ENCODE data around the gene GRIK2.
"Not testable (repeated sequence)": the region's sequence is repeated elsewhere in the genome, so short reads cannot be mapped to it uniquely, and the experiment has no call there.

GRIK2 gene

GRCh38 chr6:101393251-101393828 is at the start of gene GRIK2:
Gene GRIK2, plus strand, starts transcription at chr6:101393708.
- peak; percentile 75 to 90 (median 84) for DNase-seq

GRCh38 chr6:101344885-101345284 is 48.6 kb upstream of the GRIK2 start:
- DNase-seq: no peak

- DNase-seq: no peak
Observed at GRCh38 chr6:101348816-101349215, 44.7 kb upstream of the GRIK2 start.

GRCh38 chr6:101350631-101351030 is 42.9 kb upstream of the GRIK2 start:
- not testable (repeated sequence) for DNase-seq

- DNase-seq: no peak
Observed at GRCh38 chr6:101351173-101351572, 42.3 kb upstream of the GRIK2 start.

- DNase-seq: peak in 1 of 3 experiments; percentile 7
Observed at GRCh38 chr6:101352316-101352715, 41.2 kb upstream of the GRIK2 start.

DNA sequence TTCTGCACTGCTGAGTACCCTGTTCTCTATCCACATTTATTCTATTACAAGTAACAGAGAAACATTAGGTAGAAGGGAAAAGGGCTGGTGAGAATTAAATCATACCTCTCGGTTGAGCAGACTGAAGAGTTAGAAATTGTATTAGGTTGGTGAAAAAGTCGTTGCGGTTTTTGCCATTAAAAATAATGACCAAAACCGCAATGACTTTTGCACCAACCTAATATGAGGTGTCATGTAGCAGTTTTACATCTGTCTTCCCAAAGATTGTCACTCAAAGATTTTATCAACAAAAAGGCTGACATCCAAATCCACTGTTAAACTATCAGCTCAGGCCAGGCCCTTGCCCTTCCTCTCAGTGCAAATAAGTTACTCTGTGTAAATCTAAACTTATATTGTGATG is 28.3 kb upstream of the GRIK2 start:
- DNase-seq: no peak

- DNase-seq: no peak
Observed at GRCh38 chr6:101379926-101380325, 13.6 kb upstream of the GRIK2 start.

- DNase-seq: peak in 1 of 3 experiments; percentile 18
Observed at GRCh38 chr6:101380897-101381630, 12.4 kb upstream of the GRIK2 start.

DNA sequence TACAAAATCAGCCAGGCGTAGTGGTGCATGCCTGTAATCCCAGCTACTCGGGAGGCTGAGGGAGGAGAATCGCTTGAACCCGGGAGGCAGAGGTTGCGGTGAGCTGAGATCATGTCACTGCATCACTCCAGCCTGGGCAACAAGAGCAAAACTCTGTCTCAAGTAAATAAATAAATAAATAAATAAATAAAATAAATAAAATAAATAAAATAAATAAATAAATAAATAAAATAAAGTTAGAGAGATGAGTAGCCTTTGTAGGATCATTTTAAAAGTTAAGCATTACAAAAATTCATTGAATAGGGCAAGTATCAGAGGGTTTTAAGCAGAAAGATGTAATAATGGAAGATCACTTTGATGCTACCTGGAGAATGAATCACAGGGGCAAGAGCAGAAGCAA is 9.8 kb upstream of the GRIK2 start:
- not testable (repeated sequence) for DNase-seq

DNA sequence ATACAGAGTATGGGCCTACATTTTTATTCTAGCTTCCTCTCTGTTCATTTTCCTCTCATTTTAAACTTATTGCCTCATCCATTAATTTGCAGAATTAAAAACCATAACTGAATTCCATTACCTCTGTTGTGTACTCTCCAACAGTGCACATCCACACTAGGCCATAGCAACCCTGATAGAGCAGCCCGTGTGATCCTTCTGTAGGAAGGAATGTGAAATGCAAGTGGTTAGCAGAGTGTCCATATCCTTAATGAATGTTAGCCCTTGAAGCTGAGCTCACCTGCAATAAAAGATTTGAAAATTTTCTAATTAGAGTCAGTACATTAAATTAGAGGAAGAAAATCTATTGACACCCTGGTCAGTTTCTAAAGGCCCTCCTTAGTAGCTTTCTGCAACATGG is 6.5 kb upstream of the GRIK2 start:
- DNase-seq: peak in 1 of 3 experiments; percentile 3

GRCh38 chr6:101391772-101392585 is 1.5 kb upstream of the GRIK2 start:
- peak; percentile 32 to 41 (median 38) for DNase-seq

- peak; percentile 14 to 53 (median 46) for DNase-seq
Observed at GRCh38 chr6:101392586-101393230, 800 bp upstream of the GRIK2 start.

DNA sequence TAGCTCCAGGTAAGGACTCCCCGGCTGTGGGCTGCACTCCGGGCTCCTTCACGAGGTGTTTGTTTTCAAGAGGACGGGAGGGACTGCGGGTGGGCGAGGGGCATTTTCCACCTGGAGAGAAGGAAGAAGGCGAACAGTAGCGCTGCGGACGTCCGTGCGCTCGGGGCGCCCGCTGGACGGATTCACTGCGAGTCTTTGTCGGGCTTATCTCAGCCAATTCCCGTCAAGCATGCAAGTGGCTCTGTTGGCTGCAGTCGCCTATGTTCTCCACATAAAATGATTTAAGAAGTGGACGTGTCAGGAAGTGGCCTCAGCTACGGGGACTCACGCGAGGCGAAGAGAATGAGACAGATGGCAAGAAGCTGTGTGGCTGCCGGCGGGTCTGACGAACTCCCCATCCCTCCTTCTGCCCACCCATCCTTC is 332 bp downstream of the GRIK2 start:
- peak in 2 of 3 experiments; percentile 84 to 90 for DNase-seq

DNA sequence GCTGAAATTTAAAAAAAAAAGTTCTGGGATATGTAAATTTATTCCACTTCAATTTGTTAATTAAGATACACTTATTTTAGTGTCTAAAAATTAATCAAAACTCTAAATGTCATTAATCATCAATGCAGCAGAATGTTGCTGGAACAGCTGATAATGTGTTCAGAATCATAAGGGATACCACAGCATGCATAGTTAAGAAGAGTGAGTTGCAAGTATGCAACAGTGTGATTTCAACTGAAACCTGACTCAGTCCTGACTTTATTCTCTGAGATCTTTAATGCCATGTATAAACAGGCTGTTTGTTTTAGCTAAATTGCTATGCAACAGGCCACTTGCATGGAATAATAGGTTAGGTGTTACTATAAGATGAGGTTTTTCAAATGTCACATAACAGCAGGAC is 1.4 kb downstream of the GRIK2 start:
- DNase-seq: peak in 1 of 3 experiments; percentile 16

- no peak for DNase-seq
Observed at GRCh38 chr6:101395345-101395744, 1.8 kb downstream of the GRIK2 start.

GRCh38 chr6:101396548-101397173 is 3.2 kb downstream of the GRIK2 start:
- DNase-seq: peak in 1 of 3 experiments; percentile 8

- peak in 2 of 3 experiments; percentile 30 to 45 for DNase-seq
Observed at GRCh38 chr6:101397199-101397598, 3.7 kb downstream of the GRIK2 start.

GRCh38 chr6:101398716-101399615 is 5.5 kb downstream of the GRIK2 start:
- DNase-seq: no peak

DNA sequence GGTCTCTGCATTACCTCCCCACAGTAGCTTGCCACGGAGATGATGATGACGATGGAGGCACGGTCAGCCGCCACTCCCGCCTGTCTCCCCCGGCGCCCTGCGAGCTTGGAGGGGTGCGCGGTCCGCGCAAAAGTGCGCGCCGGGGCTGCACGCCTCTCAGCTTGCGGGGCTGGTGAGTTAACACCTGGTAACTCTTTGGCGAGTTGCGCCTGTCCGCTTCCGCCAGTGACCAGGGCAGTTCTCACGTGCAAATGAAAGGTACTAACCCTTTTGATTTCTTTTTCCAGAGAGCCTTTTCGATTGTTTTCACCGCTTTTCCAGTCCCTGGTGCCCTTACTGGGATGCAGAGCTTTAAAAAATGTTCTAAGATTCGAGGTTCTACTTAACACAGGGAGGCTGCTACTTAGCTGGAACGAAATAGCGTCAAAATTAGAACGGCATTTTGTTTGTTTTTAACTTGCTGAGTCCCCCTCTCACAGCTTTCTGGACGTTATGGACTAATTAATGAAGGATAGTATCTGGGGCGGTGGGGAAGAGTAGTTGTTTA is 6.2 kb downstream of the GRIK2 start:
- DNase-seq: no peak

Data from NCI-H1417 (cell line).